OCI-LY1 (cell line): ENCODE data around the gene WAS.
"Not testable (repeated sequence)": the region's sequence is repeated elsewhere in the genome, so short reads cannot be mapped to it uniquely, and the experiment has no call there.

Experiments
- H2AFZ ChIP-seq: fragments of 200-600 bp; sonication (generic), shearing (Covaris generic); 2 replicates; pipeline ENCODE4 v1.6.0; 2014; ENCODE audit warnings: antibody characterized with exemption, mild to moderate bottlenecking, low read length
- H3F3A ChIP-seq: fragments of 200-600 bp; sonication (generic), shearing (Covaris generic); 2 replicates; pipeline ENCODE4 v1.6.0; 2014; ENCODE audit warnings: mild to moderate bottlenecking, antibody characterized with exemption, low read length, moderate library complexity; ENCODE audit not compliant: insufficient read depth
- H3K27ac ChIP-seq: fragments of 200-600 bp; sonication (generic); 2 replicates; pipeline ENCODE4 v1.5.1; 2014; ENCODE audit warnings: low read length, mixed run types, mild to moderate bottlenecking, low read depth; ENCODE audit not compliant: poor library complexity, severe bottlenecking
- H3K27me3 ChIP-seq: fragments of 200-600 bp; sonication (generic); 2 replicates; pipeline ENCODE4 v1.6.0; 2014; ENCODE audit warnings: antibody characterized with exemption, mild to moderate bottlenecking, low read length, moderate library complexity; ENCODE audit not compliant: insufficient read depth
- H3K36me3 ChIP-seq: fragments of 200-600 bp; sonication (generic); 2 replicates; pipeline ENCODE4 v1.6.1; 2014; ENCODE audit warnings: mild to moderate bottlenecking, antibody characterized with exemption, low read length, moderate library complexity, mixed read lengths; ENCODE audit not compliant: insufficient read depth
- H3K4me1 ChIP-seq: fragments of 200-600 bp; sonication (generic); 2 replicates; pipeline ENCODE4 v1.5.1; 2014; ENCODE audit warnings: mild to moderate bottlenecking, low read length, moderate library complexity; ENCODE audit not compliant: insufficient read depth, severe bottlenecking
- H3K4me2 ChIP-seq: fragments of 200-600 bp; sonication (generic), shearing (Covaris generic); 2 replicates; pipeline ENCODE4 v1.6.1; 2014; ENCODE audit warnings: low read length
- H3K4me3 ChIP-seq: fragments of 200-600 bp; sonication (generic); 2 replicates; pipeline ENCODE4 v1.5.1; 2014; ENCODE audit warnings: low read length, low read depth, mild to moderate bottlenecking, mixed read lengths; ENCODE audit not compliant: poor library complexity, severe bottlenecking
- H3K79me2 ChIP-seq: fragments of 200-600 bp; shearing (Covaris generic); 2 replicates; pipeline ENCODE4 v1.6.1; 2016; ENCODE audit warnings: mixed run types, low read length, mixed read lengths; ENCODE audit not compliant: insufficient read depth
- H3K9ac ChIP-seq: fragments of 200-600 bp; sonication (generic), shearing (Covaris generic); 2 replicates; pipeline ENCODE4 v1.6.1; 2014; ENCODE audit warnings: mild to moderate bottlenecking, low read length, mixed read lengths
- H3K9me2 ChIP-seq: fragments of 200-600 bp; sonication (generic), shearing (Covaris generic); 2 replicates; pipeline ENCODE4 v1.6.1; 2014; ENCODE audit warnings: low read depth, mild to moderate bottlenecking, low read length, mixed read lengths
- H3K9me3 ChIP-seq: fragments of 200-600 bp; shearing (Covaris generic); 2 replicates; pipeline ENCODE4 v1.6.1; 2014; ENCODE audit warnings: low read length, mixed read lengths
- H4K20me1 ChIP-seq: fragments of 200-600 bp; sonication (generic), shearing (Covaris generic); 2 replicates; pipeline ENCODE4 v1.6.0; 2016; ENCODE audit warnings: mild to moderate bottlenecking, low read length; ENCODE audit not compliant: insufficient read depth
- EZH2 ChIP-seq: fragments of 200-600 bp; sonication (generic), shearing (Covaris generic); IDR thresholded peaks from 2 replicates; pipeline ENCODE4 v1.8.0; 2017; ENCODE audit warnings: borderline replicate concordance, mixed run types, mild to moderate bottlenecking, antibody characterized with exemption, low read length, moderate library complexity, mixed read lengths
- TF ChIP-seq, protein P1 (sequence below): fragments of 200-600 bp; sonication (generic), shearing (Covaris generic); IDR thresholded peaks from 2 replicates; pipeline ENCODE4 v1.5.1; 2017; ENCODE audit warnings: mild to moderate bottlenecking, antibody characterized with exemption, low read length, moderate library complexity, mixed read lengths

WAS gene

GRCh38 chrX:48645669-48646068, 37.9 kb upstream of the WAS start:
- Histone ChIP-seq H3K36me3 (no peaks in the 10 kb centered on the region), H3K4me3 (no peak overlapping the region), H3K79me2 (no peaks in the 10 kb centered on the region), H4K20me1 (no peaks in the 10 kb centered on the region), H3K27me3 (no peaks in the 10 kb centered on the region), H3K4me1 (no peaks in the 10 kb centered on the region), H2AFZ (no peak overlapping the region), H3K27ac (no peak overlapping the region), H3F3A (no peaks in the 10 kb centered on the region), H3K4me2 (no peak overlapping the region), H3K9ac (no peak overlapping the region), H3K9me3 (no peaks in the 10 kb centered on the region), H3K9me2 (no peaks in the 10 kb centered on the region)
- TF ChIP-seq EZH2, result no peak
- TF ChIP-seq, protein P1, sequence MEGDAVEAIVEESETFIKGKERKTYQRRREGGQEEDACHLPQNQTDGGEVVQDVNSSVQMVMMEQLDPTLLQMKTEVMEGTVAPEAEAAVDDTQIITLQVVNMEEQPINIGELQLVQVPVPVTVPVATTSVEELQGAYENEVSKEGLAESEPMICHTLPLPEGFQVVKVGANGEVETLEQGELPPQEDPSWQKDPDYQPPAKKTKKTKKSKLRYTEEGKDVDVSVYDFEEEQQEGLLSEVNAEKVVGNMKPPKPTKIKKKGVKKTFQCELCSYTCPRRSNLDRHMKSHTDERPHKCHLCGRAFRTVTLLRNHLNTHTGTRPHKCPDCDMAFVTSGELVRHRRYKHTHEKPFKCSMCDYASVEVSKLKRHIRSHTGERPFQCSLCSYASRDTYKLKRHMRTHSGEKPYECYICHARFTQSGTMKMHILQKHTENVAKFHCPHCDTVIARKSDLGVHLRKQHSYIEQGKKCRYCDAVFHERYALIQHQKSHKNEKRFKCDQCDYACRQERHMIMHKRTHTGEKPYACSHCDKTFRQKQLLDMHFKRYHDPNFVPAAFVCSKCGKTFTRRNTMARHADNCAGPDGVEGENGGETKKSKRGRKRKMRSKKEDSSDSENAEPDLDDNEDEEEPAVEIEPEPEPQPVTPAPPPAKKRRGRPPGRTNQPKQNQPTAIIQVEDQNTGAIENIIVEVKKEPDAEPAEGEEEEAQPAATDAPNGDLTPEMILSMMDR, result no peak

- no peaks in the 10 kb centered on the region for H3K9me3 ChIP-seq
- H3K79me2 ChIP-seq, result no peaks in the 10 kb centered on the region
- no peaks in the 10 kb centered on the region for H3K9me2 ChIP-seq
- H4K20me1 ChIP-seq, result no peaks in the 10 kb centered on the region
- TF ChIP-seq EZH2, result no peak
- TF ChIP-seq, protein P1, result peak; percentile 38; the same call in 1 of the 2 replicates
- H3K4me2 ChIP-seq, result no peak overlapping the region
- H2AFZ ChIP-seq, result no peak overlapping the region
- no peaks in the 10 kb centered on the region for H3F3A ChIP-seq
- H3K36me3 ChIP-seq, result no peaks in the 10 kb centered on the region
- H3K27ac ChIP-seq, result no peak overlapping the region
- H3K4me1 ChIP-seq, result no peaks in the 10 kb centered on the region
- no peak overlapping the region for H3K9ac ChIP-seq
- H3K27me3 ChIP-seq, result no peaks in the 10 kb centered on the region
- H3K4me3 ChIP-seq, result no peak overlapping the region
These were observed 35.3 kb upstream of the WAS start for GRCh38 chrX:48648336-48648751.

DNA sequence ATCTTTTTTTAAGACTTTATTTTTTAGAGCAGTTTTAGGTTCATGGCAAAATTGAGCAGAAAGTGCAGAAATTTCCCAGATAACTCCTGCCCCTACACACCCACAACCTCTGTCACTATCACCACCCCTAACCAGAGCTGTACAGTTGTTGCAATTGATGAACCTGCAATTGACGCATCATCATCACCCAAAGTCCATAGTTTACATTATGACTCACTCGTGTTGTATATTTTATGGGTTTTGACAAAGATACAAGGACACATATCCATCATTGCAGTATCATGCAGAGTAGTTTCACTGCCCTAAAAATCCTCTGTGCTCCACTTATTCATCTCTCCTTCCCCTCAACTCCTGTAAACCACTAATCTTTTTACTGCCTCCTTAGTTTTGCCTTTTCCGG, 34.5 kb upstream of the WAS start:
- H4K20me1 ChIP-seq, result no peaks in the 10 kb centered on the region
- H3K4me1 ChIP-seq, result no peaks in the 10 kb centered on the region
- no peak overlapping the region for H3K4me2 ChIP-seq
- no peaks in the 10 kb centered on the region for H3K79me2 ChIP-seq
- H3F3A ChIP-seq, result no peaks in the 10 kb centered on the region
- no peak overlapping the region for H3K9ac ChIP-seq
- no peaks in the 10 kb centered on the region for H3K27me3 ChIP-seq
- no peaks in the 10 kb centered on the region for H3K36me3 ChIP-seq
- no peaks in the 10 kb centered on the region for H3K9me3 ChIP-seq
- no peak overlapping the region for H3K27ac ChIP-seq
- H3K9me2 ChIP-seq, result no peaks in the 10 kb centered on the region
- no peak overlapping the region for H2AFZ ChIP-seq
- no peak for TF ChIP-seq EZH2
- TF ChIP-seq, protein P1, result no peak
- H3K4me3 ChIP-seq, result no peak overlapping the region

- not testable (repeated sequence) for H3K9me2 ChIP-seq, H2AFZ ChIP-seq, H3F3A ChIP-seq, H3K36me3 ChIP-seq, H3K4me1 ChIP-seq, H3K9ac ChIP-seq, H4K20me1 ChIP-seq, H3K27ac ChIP-seq, H3K4me2 ChIP-seq, H3K79me2 ChIP-seq, H3K9me3 ChIP-seq, H3K4me3 ChIP-seq, H3K27me3 ChIP-seq
These were observed 31.5 kb upstream of the WAS start for GRCh38 chrX:48652055-48652579.

DNA sequence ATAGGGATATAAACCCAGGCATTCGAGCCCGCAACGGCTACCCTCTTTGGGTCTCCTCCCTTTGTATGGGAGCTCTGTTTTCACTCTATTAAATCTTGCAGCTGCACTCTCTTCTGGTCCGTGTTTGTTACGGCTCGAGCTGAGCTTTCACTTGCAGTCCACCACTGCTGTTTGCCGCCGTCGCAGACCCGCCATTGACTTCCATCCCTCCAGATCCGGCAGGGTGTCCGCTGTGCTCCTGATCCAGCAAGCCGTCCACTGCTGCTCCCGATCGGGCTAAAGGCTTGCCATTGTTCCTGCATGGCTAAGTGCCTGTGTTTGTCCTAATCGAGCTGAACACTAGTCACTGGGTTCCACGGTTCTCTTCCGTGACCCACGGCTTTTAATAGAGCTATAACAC, 28.9 kb upstream of the WAS start:
- not testable (repeated sequence) for H3K9me3 ChIP-seq, H3K9me2 ChIP-seq, H4K20me1 ChIP-seq, H3K9ac ChIP-seq, H3K27ac ChIP-seq, H3K79me2 ChIP-seq, H3K4me1 ChIP-seq, H2AFZ ChIP-seq, H3K36me3 ChIP-seq, H3F3A ChIP-seq, H3K4me2 ChIP-seq, H3K27me3 ChIP-seq, H3K4me3 ChIP-seq
